Ascending aorta (tissue), 2 donors: ENCODE measurements around the gene TK1. TPM values are rescaled to one million over a fixed set of nuclear protein-coding genes. Genes with fewer than 3 reads are reported as not detected.

ENCODE experiments used
- DNase-seq, 2 donors: peaks; one replicate each; pipeline ENCODE4 v3.0.0-alpha.2; 2019; ENCODE audit warnings: low spot score in 2 of 2
- H3K27ac ChIP-seq, 2 donors: fragments of 200-600 bp; sonication (generic); one replicate each; pipeline ENCODE4 v1.5.1; 2016 to 2017; ENCODE audit warnings: mild to moderate bottlenecking in 1 of 2
- H3K27me3 ChIP-seq: fragments of 200-600 bp; sonication (generic); one replicate; pipeline ENCODE4 v1.5.1; 2017
- H3K36me3 ChIP-seq, 2 donors: fragments of 200-600 bp; sonication (generic); one replicate each; pipeline ENCODE4 v1.5.1; 2016
- H3K4me1 ChIP-seq, 2 donors: fragments of 200-600 bp; sonication (generic); one replicate each; pipeline ENCODE4 v1.5.1; 2016 to 2017; ENCODE audit warnings: mild to moderate bottlenecking in 1 of 2
- H3K4me3 ChIP-seq, 2 donors: fragments of 200-600 bp; sonication (generic); one replicate each; pipeline ENCODE4 v1.5.1; 2016 to 2017; ENCODE audit warnings: mild to moderate bottlenecking in 1 of 2
- H3K9me3 ChIP-seq, 2 donors: fragments of 200-600 bp; sonication (generic); one replicate each; pipeline ENCODE4 v1.5.1; 2016
- intact Hi-C: fragments of 100-400 bp; cut with DNase I; formaldehyde crosslinking; loops from one replicate; pipeline ENCODE4 v1.15.1; 2023
- total RNA-seq: library from RNA; depleted of rRNA; stranded (reverse); fragments of >200 nt; gene quantifications from one replicate; pipeline ENCODE4 v1.1.0, GENCODE V29; 2016
- TF ChIP-seq, protein P1 (sequence below), 3 experiments: fragments of 200-600 bp in 2 of 3; fragments of 450-650 bp in 1 of 3; sonication (generic) in 2 of 3; IDR thresholded peaks; one replicate each; pipeline ENCODE4 v1.5.1; 2016 to 2019; ENCODE audit warnings: antibody characterized with exemption in 3 of 3, mild to moderate bottlenecking in 1 of 3, moderate library complexity in 1 of 3

Gene TK1
- total RNA-seq, 1 donor from 2014 or later, result not detected

DNA sequence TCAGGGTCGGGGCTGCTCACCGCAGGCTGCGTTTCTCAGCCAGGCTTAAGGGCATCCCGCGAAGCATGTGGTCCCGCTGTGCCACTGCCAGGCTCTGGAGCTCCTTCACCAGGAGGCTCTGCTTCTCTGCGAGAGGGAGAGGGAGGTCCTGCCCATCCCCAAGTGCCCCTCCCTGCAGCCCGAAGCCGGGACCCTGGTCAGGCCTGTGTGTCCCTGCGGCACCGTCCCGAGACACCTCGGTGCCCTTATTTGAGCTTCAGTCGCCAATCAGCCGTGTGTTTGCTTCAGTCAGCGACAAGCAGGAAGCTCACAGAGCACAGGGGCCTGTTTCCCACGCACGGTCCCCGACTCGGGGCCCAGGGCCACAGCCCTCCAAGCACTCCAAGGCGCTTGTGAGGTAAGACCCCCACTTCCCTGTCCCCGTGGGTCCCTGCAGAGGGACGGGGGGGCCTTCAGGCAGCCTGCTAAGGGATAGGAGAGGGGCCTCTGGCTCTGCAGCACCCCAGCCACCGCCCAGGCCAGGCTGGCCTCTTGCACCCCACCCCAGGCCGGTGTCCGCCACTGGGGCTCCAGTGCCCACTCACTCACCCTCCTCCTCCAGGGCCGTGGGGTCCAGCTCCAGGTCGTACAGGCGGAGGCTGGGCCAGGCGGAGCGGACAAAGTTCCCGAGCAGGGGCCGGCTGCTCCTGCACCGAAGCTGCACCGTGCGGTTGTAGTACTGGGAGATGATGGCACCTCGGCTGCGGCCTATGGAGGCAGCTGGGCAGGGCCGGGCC is 61.5 kb downstream of the TK1 start:
- intact Hi-C loops, result no loop called here
- no peak for DNase-seq
- H3K27ac ChIP-seq, result no peak overlapping the region

DNA sequence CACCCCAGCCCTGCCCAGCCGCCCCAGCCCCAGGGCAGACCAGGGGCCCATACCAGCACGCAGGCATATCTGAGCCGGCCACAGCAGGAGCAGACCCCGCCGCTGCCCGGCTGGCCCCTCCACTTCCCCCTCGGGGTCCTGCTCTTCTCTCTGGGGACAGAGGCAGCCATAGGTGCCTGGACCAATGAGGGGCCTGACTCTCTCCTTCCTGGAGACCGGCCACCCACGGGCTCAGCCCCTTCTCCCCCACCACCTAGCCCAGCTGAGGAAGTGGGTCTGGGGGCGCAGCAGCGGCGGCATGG is 62.1 kb downstream of the TK1 start:
- Histone ChIP-seq H3K4me1 (peaks cover 5 to 21% of the 10 kb centered on the region in 2 donors), H3K36me3 (no peaks in the 10 kb centered on the region), H3K27me3 (no peaks in the 10 kb centered on the region), H3K27ac (no peak overlapping the region), H3K9me3 (no peaks in the 10 kb centered on the region), H3K4me3 (no peak overlapping the region)
- TF ChIP-seq, protein P1, sequence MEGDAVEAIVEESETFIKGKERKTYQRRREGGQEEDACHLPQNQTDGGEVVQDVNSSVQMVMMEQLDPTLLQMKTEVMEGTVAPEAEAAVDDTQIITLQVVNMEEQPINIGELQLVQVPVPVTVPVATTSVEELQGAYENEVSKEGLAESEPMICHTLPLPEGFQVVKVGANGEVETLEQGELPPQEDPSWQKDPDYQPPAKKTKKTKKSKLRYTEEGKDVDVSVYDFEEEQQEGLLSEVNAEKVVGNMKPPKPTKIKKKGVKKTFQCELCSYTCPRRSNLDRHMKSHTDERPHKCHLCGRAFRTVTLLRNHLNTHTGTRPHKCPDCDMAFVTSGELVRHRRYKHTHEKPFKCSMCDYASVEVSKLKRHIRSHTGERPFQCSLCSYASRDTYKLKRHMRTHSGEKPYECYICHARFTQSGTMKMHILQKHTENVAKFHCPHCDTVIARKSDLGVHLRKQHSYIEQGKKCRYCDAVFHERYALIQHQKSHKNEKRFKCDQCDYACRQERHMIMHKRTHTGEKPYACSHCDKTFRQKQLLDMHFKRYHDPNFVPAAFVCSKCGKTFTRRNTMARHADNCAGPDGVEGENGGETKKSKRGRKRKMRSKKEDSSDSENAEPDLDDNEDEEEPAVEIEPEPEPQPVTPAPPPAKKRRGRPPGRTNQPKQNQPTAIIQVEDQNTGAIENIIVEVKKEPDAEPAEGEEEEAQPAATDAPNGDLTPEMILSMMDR (IDR thresholded peaks at IDR 0.05), result no peak
- intact Hi-C loops, result no loop called here
- DNase-seq, result no peak

More for the DNA sequence above, 61.5 kb downstream of the TK1 start:
- no peaks in the 10 kb centered on the region for H3K9me3 ChIP-seq
- H3K27me3 ChIP-seq, result no peaks in the 10 kb centered on the region
- no peaks in the 10 kb centered on the region for H3K36me3 ChIP-seq
- H3K4me1 ChIP-seq, result peaks cover 5 to 21% of the 10 kb centered on the region in 2 donors
- TF ChIP-seq, protein P1 (IDR thresholded peaks at IDR 0.05), result no peak
- H3K4me3 ChIP-seq, result no peak overlapping the region

Other genes with a start within 250 kb of the TK1 start
- 25.8 TPM for gene TNRC6C, start 228.3 kb downstream of the TK1 start, total RNA-seq
- gene TMC6, start 58.3 kb downstream of the TK1 start, total RNA-seq, result 173 TPM
- gene TMC8, start 56.3 kb downstream of the TK1 start, total RNA-seq, result 9.6 TPM
- gene C17orf99, start 40.7 kb downstream of the TK1 start, total RNA-seq, result not detected
- gene SYNGR2, start 18.5 kb downstream of the TK1 start, total RNA-seq, result 115 TPM
- gene AFMID, start 310 bp upstream of the TK1 start, total RNA-seq, result 107 TPM
- gene BIRC5, start 27.2 kb upstream of the TK1 start, total RNA-seq, result 0.11 TPM
- gene TMEM235, start 44.6 kb upstream of the TK1 start, total RNA-seq, result not detected
- 620 TPM for gene SOCS3, start 173.0 kb upstream of the TK1 start, total RNA-seq
- 41.8 TPM for gene PGS1, start 191.6 kb upstream of the TK1 start, total RNA-seq